Measurements from ENCODE around the gene TPK1. TPM values are rescaled to one million over a fixed set of nuclear protein-coding genes. Genes with fewer than 3 reads are reported as not detected.

Gene TPK1
- total RNA-seq, 4 donors from 2014 or later: 4.5 to 11.8 (median 8.0) TPM

DNA sequence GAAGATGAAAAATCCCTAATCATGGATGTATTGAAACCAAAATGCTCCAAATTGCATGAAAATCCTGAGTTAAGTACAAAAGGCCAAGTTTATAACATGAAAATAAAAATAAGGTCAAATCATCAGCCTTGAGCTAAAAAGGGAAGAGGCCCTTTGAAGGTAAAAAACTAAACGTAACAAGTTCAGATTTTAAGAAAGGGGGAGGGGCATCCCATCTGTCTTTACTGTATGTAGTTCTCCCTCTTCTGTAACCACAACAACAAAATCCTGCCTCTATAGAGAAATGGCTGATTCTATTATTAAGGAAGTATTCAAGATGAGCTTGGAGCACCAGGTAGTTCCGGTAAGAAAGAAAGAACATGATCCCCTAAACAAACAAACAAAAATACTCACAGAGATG is 64.7 kb downstream of the TPK1 start:
- TF ChIP-seq, protein P1, sequence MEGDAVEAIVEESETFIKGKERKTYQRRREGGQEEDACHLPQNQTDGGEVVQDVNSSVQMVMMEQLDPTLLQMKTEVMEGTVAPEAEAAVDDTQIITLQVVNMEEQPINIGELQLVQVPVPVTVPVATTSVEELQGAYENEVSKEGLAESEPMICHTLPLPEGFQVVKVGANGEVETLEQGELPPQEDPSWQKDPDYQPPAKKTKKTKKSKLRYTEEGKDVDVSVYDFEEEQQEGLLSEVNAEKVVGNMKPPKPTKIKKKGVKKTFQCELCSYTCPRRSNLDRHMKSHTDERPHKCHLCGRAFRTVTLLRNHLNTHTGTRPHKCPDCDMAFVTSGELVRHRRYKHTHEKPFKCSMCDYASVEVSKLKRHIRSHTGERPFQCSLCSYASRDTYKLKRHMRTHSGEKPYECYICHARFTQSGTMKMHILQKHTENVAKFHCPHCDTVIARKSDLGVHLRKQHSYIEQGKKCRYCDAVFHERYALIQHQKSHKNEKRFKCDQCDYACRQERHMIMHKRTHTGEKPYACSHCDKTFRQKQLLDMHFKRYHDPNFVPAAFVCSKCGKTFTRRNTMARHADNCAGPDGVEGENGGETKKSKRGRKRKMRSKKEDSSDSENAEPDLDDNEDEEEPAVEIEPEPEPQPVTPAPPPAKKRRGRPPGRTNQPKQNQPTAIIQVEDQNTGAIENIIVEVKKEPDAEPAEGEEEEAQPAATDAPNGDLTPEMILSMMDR (IDR thresholded peaks at IDR 0.05): no peak
- no peak for ATAC-seq (ENCODE audit: low FRiP score)
- no peak for DNase-seq (ENCODE audit: low spot score)

DNA sequence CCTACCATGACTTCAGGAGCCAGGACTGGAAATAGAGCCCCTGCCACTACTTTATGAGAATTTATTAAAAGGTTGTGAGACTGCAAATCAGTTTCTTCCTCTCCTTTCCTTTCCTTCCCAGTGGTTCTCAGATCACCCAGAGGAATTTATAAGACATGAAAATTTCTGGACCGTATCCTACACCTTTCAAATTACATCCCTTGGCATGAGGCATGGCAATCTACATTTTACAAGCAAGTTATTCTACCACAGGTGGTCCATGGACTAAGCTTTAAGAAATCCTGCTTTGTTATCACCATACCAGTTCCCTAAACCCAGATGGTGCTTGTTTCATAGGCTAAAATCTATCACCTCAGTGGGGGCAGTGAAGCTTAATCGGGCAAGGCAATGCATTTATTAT is 66.5 kb downstream of the TPK1 start:
- ATAC-seq (ENCODE audit: low FRiP score) (no peak), DNase-seq (ENCODE audit: low spot score) (no peak)
- TF ChIP-seq, protein P1 (IDR thresholded peaks at IDR 0.05): no peak

DNA sequence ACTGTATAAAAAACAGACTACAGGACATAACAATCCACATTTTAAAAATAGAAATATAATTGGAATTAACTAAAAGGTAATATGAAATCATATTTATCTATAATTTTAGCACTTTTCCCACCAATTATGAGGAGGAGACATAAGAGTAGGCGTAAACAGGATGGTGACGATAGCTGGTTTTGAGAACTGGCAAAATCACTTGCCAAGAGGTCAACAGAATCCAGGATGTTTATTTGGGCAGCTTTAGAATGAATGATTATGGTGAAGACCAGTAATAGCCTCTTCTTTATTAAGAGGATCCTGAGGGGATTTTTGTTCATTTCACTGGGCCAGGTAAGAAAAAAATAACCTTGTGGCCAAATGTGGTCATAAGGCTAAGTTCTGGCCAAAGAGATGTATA is 67.2 kb downstream of the TPK1 start:
- TF ChIP-seq, protein P1 (IDR thresholded peaks at IDR 0.05): no peak
- ATAC-seq (ENCODE audit: low FRiP score) (no peak), DNase-seq (ENCODE audit: low spot score) (no peak)

DNA sequence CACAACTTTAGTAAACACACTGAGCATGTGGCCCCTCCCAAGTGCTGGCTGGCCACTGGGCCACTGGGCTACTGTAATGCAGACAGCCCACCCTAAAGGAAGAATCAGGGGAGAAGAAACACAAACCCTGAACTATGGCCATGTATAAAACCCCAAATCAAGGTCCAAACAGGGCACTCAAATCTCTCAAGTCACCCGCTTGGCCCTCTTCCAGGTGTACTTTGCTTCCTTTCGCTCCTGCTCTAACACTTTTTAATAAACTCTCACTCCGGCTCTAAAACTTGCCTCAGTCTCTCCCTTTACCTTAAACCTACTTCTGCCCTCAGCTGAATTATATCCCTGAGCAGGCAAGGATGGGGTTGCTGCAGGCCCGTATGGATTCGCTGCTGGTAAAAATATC is 72.6 kb downstream of the TPK1 start:
- DNase-seq (ENCODE audit: low spot score) (no peak), ATAC-seq (ENCODE audit: low FRiP score) (no peak)
- TF ChIP-seq, protein P1 (IDR thresholded peaks at IDR 0.05): no peak

DNA sequence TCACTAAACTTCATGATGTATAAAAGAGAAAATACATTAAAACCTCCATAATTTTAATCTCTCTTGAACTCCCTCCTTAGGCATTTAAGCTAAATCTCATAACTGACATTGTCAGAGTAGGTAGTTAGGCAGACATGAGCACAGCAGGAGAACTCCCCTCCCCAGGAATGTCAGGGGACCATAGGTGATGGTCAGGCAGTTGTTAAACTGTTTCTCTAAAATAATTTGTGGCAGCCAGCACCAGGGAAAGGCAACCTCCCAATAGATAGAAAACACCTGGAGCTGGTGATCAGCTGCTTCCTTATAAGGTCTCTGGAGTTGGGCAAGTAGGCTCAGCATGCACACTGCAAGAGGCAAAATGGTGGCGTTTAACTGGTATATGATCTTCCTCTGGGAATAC is 73.0 kb downstream of the TPK1 start:
- TF ChIP-seq, protein P1 (IDR thresholded peaks at IDR 0.05): no peak
- ATAC-seq (ENCODE audit: low FRiP score) (no peak), DNase-seq (ENCODE audit: low spot score) (no peak)

DNA sequence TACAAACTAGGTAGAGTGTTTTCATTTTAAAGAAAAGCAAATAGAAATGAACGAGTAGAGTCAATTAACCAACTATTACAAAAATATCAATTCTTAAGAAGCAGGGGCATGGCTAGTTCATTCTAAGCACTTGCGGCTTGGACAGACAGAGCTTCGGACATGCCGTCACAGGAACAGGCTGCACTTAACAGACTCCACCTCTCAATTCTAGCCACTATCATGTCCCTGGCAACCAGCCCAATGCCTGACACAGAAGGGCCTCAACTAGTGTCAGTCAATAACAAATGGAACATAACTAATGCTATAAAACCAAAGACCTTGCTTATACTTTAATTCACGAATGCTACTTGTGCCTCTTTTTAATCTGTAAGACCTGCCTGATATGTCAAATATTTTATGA is 74.4 kb downstream of the TPK1 start:
- DNase-seq (ENCODE audit: low spot score) (no peak), ATAC-seq (ENCODE audit: low FRiP score) (no peak)
- TF ChIP-seq, protein P1 (IDR thresholded peaks at IDR 0.05): no peak

DNA sequence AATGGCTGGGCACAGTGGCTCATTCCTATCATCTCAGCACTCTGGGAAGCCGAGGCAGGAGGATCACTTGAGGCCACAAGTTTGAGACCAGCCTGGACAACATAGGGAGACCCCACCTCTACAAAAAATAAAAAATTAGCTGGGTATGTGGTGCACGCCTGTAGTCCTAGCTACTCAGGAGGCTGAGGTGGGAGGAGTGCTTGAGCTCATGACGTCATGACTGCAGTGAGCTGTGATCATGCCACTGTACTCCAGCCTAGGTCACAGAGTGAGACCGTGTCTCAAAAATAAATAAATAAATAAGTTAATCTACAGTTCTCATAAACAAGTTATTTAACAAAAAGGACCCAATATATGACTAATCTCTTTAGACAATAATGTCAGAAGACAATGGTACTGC is 76.2 kb downstream of the TPK1 start:
- DNase-seq (ENCODE audit: low spot score) (no peak), ATAC-seq (ENCODE audit: low FRiP score) (no peak)
- TF ChIP-seq, protein P1 (IDR thresholded peaks at IDR 0.05): no peak

All from omental fat pad (tissue), 4 donors.